ENCODE measurements around the gene RAMP3.
A peak's percentile ranks its signal among the peaks of the same experiment; 100 is the strongest.
"Not testable (repeated sequence)": the region's sequence is repeated elsewhere in the genome, so short reads cannot be mapped to it uniquely, and the experiment has no call there.

Gene RAMP3

GRCh38 chr7:45157653-45158401 is at the start of gene RAMP3:
Gene RAMP3, plus strand, starts transcription at chr7:45157791. Its CDS starts 38 bp downstream, at chr7:45157829.
- no peak for DNase-seq

GRCh38 chr7:45108863-45109262 is 48.7 kb upstream of the RAMP3 start:
- DNase-seq, result no peak

GRCh38 chr7:45111298-45112223 is 46.0 kb upstream of the RAMP3 start, which contains the start of gene TBRG4:
Gene TBRG4, minus strand, starts transcription at chr7:45111697. Its CDS starts 2,460 bp downstream, at chr7:45109237.
- peak; percentile 93 for DNase-seq

- DNase-seq, result peak; percentile 20
These were observed 44.9 kb upstream of the RAMP3 start for GRCh38 chr7:45112648-45113047.

GRCh38 chr7:45114257-45114656 is 43.3 kb upstream of the RAMP3 start:
- DNase-seq, result not testable (repeated sequence)

GRCh38 chr7:45114926-45115325 is 42.7 kb upstream of the RAMP3 start:
- DNase-seq, result no peak

- no peak for DNase-seq
These were observed 41.5 kb upstream of the RAMP3 start for GRCh38 chr7:45116048-45116447.

- DNase-seq, result no peak
These were observed 40.0 kb upstream of the RAMP3 start for GRCh38 chr7:45117582-45117981.

- no peak for DNase-seq
These were observed 39.3 kb upstream of the RAMP3 start for GRCh38 chr7:45118292-45118691.

- no peak for DNase-seq
These were observed 38.7 kb upstream of the RAMP3 start for GRCh38 chr7:45118889-45119331.

GRCh38 chr7:45119550-45119949 is 38.0 kb upstream of the RAMP3 start:
- DNase-seq, result no peak

- DNase-seq, result no peak
These were observed 34.4 kb upstream of the RAMP3 start for GRCh38 chr7:45122975-45123860.

- DNase-seq, result no peak
These were observed 33.5 kb upstream of the RAMP3 start for GRCh38 chr7:45123913-45124710.

- DNase-seq, result no peak
These were observed 32.2 kb upstream of the RAMP3 start for GRCh38 chr7:45125193-45125904.

GRCh38 chr7:45126201-45126600 is 31.4 kb upstream of the RAMP3 start:
- DNase-seq, result no peak

GRCh38 chr7:45126920-45127319 is 30.7 kb upstream of the RAMP3 start:
- no peak for DNase-seq

- no peak for DNase-seq
These were observed 28.3 kb upstream of the RAMP3 start for GRCh38 chr7:45129181-45129800.

- no peak for DNase-seq
These were observed 27.7 kb upstream of the RAMP3 start for GRCh38 chr7:45129906-45130305.

GRCh38 chr7:45130910-45131309 is 26.7 kb upstream of the RAMP3 start:
- DNase-seq, result no peak

- no peak for DNase-seq
These were observed 25.7 kb upstream of the RAMP3 start for GRCh38 chr7:45131891-45132290.
